Measurements from ENCODE around the gene RICTOR.
"Not testable (repeated sequence)": the region's sequence is repeated elsewhere in the genome, so short reads cannot be mapped to it uniquely, and the experiment has no call there.

GRCh38 chr5:38989974-38990719 lies 84.1 kb downstream of the RICTOR start:
- TF ChIP-seq, protein P1, sequence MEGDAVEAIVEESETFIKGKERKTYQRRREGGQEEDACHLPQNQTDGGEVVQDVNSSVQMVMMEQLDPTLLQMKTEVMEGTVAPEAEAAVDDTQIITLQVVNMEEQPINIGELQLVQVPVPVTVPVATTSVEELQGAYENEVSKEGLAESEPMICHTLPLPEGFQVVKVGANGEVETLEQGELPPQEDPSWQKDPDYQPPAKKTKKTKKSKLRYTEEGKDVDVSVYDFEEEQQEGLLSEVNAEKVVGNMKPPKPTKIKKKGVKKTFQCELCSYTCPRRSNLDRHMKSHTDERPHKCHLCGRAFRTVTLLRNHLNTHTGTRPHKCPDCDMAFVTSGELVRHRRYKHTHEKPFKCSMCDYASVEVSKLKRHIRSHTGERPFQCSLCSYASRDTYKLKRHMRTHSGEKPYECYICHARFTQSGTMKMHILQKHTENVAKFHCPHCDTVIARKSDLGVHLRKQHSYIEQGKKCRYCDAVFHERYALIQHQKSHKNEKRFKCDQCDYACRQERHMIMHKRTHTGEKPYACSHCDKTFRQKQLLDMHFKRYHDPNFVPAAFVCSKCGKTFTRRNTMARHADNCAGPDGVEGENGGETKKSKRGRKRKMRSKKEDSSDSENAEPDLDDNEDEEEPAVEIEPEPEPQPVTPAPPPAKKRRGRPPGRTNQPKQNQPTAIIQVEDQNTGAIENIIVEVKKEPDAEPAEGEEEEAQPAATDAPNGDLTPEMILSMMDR (IDR thresholded peaks at IDR 0.05; ENCODE audit: low read depth, low read length), result not testable (repeated sequence)
- not testable (repeated sequence) for TF ChIP-seq EZH2phosphoT487 (IDR thresholded peaks at IDR 0.05; ENCODE audit: low read depth)

All from OCI-LY3 (cell line).